A549 (cell line): Measurements from ENCODE around the gene ZSWIM5.

Source experiments
- EP300 ChIP-seq, 2 experiments: fragments of >200 bp; sonication (Bioruptor Twin); formaldehyde crosslinking; IDR thresholded peaks; 2 replicates in 1 of 2; 3 replicates in 1 of 2; pipeline ENCODE4 v1.6.1; 2016 to 2017
- ESRRA ChIP-seq: fragments of 150-350 bp; IDR thresholded peaks from 2 replicates; pipeline ENCODE4 v1.6.1; 2014; ENCODE audit warnings: mild to moderate bottlenecking, low read length, borderline replicate concordance
- POLR2A ChIP-seq: IDR thresholded peaks from 2 replicates; pipeline ENCODE4 v1.6.1; 2012; ENCODE audit warnings: mild to moderate bottlenecking, low read length
- RARB ChIP-seq: fragments of 250-450 bp; sonication (Bioruptor Pico); IDR thresholded peaks from 2 replicates; pipeline ENCODE4 v1.8.0; 2021; ENCODE audit warnings: mild to moderate bottlenecking, moderate library complexity
- SMC3 ChIP-seq: fragments of >200 bp; sonication (Bioruptor Twin); formaldehyde crosslinking; IDR thresholded peaks from 3 replicates; pipeline ENCODE4 v1.6.1; 2018; ENCODE audit warnings: inconsistent platforms
- USF2 ChIP-seq: fragments of 450-650 bp; IDR thresholded peaks from 2 replicates; pipeline ENCODE4 v1.6.1; 2014; ENCODE audit warnings: antibody characterized with exemption
- TF ChIP-seq, protein P1 (sequence below): fragments of >200 bp; sonication (Bioruptor Twin); formaldehyde crosslinking; IDR thresholded peaks from 3 replicates; pipeline ENCODE4 v1.5.1; 2016
- TF ChIP-seq, protein P2 (sequence below): fragments of 150-350 bp; IDR thresholded peaks from 2 replicates; pipeline ENCODE4 v1.6.1; 2014; ENCODE audit warnings: low read depth, mild to moderate bottlenecking, low read length
- TF ChIP-seq, protein P3 (sequence below): IDR thresholded peaks from 2 replicates; pipeline ENCODE4 v1.6.1; 2012

DNA sequence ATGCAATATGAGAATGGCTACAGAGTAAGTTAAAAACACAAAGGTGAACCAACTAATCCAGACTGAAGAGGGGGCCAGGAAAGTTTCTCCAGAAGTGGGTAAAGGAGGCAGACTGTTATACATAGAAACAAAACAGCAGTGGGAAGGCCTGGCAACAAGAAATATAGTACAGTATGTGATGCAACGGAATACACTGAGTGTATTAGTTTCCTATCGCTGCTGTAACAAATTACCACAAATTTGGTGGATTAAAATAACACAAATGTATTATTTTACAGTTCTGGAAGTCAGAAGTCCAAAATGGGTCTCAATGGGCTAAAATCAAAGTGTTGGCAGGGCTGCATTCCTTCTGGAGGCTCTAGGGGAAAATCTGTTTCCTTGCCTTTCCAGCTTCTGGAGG, 95.2 kb downstream of the ZSWIM5 start:
- TF ChIP-seq SMC3 (no peak), ESRRA (no peak), EP300 (IDR thresholded peaks at IDR 0.05) (no peak), POLR2A (no peak), USF2 (no peak), RARB (CRISPR knock-in tag) (no peak)
- TF ChIP-seq, protein P1, sequence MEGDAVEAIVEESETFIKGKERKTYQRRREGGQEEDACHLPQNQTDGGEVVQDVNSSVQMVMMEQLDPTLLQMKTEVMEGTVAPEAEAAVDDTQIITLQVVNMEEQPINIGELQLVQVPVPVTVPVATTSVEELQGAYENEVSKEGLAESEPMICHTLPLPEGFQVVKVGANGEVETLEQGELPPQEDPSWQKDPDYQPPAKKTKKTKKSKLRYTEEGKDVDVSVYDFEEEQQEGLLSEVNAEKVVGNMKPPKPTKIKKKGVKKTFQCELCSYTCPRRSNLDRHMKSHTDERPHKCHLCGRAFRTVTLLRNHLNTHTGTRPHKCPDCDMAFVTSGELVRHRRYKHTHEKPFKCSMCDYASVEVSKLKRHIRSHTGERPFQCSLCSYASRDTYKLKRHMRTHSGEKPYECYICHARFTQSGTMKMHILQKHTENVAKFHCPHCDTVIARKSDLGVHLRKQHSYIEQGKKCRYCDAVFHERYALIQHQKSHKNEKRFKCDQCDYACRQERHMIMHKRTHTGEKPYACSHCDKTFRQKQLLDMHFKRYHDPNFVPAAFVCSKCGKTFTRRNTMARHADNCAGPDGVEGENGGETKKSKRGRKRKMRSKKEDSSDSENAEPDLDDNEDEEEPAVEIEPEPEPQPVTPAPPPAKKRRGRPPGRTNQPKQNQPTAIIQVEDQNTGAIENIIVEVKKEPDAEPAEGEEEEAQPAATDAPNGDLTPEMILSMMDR, result no peak
- TF ChIP-seq, protein P2, sequence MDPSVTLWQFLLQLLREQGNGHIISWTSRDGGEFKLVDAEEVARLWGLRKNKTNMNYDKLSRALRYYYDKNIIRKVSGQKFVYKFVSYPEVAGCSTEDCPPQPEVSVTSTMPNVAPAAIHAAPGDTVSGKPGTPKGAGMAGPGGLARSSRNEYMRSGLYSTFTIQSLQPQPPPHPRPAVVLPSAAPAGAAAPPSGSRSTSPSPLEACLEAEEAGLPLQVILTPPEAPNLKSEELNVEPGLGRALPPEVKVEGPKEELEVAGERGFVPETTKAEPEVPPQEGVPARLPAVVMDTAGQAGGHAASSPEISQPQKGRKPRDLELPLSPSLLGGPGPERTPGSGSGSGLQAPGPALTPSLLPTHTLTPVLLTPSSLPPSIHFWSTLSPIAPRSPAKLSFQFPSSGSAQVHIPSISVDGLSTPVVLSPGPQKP, result no peak
- TF ChIP-seq, protein P3, sequence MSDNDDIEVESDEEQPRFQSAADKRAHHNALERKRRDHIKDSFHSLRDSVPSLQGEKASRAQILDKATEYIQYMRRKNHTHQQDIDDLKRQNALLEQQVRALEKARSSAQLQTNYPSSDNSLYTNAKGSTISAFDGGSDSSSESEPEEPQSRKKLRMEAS, result no peak
